HK-2 (cell line): ENCODE measurements around the gene CIZ1.
"Not testable (repeated sequence)": the region's sequence is repeated elsewhere in the genome, so short reads cannot be mapped to it uniquely, and the experiment has no call there.

Experiments used
- DNase-seq: peaks from one replicate; pipeline ENCODE4 v3.0.0-alpha.2; 2018; ENCODE audit not compliant: unreplicated experiment

Gene CIZ1

DNA sequence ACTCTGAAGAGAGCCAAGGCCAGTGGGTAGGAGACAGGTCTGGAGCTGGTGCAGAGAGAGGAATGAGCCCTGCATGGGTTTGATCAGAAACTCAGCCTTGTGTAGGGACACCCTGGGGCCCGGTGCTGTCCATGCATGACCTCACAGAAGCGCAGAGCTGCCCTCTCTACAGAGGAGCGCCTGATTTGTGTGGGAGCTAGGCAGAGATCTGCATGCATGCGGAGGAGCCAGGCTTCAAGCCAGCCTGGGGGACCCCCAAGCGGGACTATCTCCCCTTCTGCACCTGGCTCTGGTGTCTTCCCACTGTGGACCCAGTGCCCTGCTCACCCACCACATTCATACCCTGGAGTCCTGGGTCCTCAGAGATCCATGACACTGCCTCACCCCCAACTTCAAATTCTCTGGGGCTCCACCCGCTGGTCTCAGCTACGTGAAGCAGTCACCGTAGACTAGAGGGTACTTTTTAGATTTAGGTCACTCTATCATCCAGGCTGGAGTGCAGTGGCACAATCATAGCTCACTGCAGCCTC lies 44.7 kb downstream of the CIZ1 start:
- no peak for DNase-seq

DNA sequence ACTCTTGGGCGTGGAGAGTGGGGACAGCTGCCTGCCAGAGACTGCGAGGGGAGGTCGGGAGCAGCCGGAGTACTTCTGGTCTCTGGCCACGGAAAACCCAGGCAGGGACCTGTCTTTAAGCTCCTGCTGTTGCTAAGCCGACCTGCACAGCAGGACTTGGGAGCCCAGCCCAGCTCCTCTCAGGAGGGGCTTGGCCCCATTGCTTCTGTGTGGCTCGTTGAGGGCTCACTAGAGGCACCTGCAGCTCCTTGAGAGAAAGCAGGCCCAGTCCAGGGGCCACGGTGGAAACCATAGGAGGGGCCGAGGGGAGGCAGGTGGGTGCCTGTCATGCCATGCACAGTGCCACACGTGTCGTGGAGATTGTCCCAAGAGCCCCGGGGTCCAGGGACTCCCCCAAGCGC lies 45.4 kb downstream of the CIZ1 start:
- no peak for DNase-seq

DNA sequence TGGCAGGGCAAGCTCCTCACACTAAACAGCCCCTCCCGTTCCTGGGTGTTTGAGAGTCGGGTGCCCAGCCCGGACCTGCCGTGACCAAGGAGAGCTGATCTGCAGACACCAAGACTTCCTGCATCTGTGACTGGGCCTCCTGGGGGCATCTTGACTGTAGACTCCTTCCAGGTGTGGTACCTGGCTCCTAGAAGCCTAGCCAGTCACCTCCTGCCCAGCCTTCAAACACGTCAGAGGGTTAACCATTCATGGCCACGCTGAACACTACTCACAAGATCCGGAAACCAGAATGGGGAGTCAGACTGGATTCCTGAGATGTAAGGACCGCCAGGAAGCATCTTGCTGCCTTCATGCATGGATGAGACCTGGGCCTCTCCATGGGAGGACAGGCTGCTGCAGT lies 45.8 kb downstream of the CIZ1 start:
- no peak for DNase-seq

DNA sequence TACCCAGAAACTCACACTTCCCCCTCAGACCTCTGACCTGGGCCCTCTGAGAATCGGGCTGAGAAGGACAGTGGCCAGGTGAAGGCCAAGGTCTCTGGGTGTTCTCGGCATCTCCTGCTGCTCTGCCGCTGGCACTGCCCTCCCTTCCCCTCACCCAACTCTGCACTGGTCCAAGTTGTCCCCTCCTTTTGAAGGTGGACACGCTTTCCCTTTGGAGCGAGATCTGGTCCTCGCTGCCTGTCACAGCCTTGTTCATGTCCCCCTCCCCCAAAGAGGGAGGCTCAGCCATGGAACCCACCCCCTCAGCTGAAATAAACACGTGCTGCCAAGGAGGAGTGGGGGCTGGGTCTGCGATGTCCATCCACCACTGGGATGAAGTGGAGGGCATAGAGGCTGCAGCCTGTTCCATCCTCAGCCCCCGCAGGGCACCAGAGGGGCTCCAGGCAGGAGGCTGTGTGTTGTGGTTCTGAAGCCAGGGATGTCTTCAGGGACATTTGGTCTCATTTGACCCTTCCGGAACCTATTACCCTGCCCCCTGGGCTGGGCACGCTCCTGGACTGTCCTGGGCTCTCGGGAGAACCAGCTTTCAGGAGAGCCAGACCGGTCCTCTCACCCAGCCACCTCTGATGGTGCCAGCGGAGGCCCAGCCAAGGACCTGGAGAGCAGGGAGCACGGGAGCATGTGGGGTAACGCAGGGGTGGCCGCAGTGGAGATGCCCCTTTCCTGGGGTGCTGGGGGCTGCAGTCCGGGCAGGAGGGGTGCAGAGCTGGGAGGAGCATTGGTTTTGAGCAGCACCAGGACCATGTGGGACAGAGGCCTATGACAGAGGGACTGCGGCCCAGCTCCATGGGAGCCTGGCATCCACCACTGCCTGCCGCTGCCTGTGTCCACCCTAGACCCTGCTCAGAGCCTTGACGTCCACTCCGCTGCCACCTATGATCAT lies 46.9 kb downstream of the CIZ1 start:
- DNase-seq = no peak

DNA sequence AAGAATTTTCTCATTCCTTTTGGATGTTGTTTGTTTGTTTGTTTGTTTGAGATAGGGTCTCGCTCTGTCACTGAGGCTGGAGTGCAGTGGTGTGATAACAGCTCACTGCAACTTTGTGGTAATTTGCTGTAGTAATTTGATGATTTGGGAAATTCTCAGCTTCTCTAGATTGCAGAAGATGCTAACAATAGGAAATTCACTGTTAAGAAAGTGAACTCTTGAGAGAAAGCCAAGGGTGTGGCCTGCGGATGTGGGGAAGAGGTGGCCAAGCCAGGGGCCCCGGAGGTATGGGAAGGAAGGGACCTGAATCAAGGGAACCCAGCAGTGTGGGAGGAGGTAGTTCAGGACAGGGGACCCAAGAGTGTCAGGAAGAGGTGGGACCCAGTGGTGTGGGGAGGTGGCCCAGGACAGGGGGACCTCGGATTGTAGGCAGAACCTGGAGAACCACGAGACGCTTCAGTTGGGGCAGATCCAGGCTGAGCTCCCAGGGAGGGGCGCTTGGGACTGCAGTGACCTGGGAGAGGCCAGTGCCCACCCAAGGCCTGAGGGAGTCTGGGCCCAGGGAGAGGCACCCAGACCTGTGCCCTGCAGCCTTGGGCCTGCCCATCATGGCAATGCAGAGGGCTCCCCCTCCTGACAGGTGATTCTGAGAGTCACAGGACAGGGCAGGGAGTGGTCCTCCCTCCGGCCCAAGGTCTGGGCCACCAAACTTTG lies 47.7 kb downstream of the CIZ1 start:
- DNase-seq = no peak

DNA sequence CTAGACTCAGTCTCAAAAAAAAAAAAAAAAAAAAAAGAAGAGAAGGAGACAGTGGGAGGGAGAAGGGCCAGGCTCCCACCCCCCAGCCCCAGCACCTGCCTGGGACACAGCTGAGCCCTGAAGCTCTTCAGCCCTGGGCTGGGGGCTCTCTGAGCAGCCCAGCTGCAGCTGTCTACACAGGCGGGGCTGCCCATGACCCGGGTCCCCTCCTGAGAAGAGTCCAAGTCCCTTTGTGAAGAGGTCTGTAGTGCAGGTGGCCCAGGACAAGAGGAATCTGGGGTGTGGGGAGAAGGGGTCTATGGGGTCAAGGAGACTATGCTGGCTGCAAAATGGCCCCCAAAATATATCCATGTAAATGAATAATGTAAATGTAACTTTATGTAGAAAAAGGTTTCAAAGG lies 48.8 kb downstream of the CIZ1 start:
- DNase-seq = no peak

DNA sequence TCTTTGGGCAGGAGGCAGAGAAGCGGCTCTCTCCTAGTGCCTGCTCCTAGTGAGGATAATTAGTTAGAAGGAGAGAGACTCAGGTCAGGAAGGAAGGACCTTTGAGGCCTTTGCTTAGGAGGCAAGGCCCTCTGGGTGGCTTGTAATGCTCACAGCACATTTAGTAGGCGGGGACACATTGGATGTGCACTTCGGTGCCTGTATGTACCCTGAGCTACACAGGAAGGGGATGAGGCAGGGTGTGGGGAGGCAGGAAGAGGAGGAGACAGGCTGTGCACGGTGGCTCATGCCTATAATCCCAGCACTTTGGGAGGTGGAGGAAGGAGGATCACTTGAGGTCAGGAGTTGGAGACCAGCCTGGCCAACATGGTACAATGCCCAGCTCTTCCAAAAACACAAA lies 49.3 kb downstream of the CIZ1 start:
- DNase-seq = no peak

DNA sequence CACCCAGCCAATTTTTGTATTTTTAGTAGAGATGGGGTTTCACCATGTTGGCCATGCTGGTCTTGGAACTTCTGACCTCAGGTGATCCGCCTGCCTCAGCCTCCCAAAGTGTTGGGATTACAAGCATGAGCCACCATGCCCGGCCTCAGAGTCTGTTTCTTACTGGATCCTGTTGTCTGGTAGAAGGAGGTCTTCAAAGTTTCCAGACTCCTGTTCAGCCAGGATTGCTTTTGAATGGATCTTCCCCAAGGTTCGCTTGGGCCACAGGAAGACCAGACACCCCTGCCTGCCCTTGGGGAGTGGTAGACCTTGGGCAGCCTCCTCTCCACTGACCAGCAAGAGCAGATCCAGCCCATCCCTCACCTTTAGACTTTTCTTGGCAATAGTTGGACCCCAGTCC lies 49.8 kb downstream of the CIZ1 start:
- DNase-seq = no peak

DNA sequence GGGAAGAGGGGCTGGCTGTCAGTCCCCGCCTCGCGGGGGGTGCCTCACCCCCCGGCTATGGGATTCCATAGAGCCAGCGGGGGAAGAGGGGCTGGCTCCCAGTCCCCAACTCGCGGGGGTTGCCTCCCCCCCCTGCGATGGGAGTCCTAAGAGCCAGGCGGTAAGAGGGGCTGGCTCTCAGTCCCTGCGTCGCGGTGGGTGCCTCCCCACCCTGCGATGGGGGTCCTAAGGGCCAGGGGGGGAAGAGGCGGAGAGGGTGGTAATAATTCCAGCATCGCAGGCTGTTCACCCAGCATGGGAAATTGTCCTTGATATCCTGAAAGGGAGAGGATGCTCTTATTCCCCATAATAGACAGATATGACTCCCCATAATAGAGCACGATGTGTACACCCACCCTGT lies 51.8 kb downstream of the CIZ1 start:
- DNase-seq = no peak

DNA sequence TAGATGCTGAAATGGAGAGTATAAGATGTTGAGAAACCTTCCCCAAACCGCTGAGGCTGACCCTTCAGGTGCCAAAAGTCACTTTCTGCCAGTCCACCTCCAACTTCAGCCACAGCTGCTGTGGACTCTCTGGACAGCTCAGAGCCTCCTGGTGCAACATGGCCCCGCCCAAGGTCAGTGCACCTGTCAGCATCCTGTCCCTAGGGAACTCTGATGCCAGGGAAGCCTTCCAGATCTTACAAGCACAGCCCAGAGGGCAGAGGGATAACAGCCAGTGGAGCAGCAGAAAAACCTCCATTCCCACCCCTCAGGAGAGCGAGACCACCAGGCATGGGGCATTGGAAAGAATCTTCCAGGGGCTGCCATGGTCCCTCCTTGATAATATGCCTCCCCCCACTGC lies 53.4 kb downstream of the CIZ1 start:
- DNase-seq = no peak

DNA sequence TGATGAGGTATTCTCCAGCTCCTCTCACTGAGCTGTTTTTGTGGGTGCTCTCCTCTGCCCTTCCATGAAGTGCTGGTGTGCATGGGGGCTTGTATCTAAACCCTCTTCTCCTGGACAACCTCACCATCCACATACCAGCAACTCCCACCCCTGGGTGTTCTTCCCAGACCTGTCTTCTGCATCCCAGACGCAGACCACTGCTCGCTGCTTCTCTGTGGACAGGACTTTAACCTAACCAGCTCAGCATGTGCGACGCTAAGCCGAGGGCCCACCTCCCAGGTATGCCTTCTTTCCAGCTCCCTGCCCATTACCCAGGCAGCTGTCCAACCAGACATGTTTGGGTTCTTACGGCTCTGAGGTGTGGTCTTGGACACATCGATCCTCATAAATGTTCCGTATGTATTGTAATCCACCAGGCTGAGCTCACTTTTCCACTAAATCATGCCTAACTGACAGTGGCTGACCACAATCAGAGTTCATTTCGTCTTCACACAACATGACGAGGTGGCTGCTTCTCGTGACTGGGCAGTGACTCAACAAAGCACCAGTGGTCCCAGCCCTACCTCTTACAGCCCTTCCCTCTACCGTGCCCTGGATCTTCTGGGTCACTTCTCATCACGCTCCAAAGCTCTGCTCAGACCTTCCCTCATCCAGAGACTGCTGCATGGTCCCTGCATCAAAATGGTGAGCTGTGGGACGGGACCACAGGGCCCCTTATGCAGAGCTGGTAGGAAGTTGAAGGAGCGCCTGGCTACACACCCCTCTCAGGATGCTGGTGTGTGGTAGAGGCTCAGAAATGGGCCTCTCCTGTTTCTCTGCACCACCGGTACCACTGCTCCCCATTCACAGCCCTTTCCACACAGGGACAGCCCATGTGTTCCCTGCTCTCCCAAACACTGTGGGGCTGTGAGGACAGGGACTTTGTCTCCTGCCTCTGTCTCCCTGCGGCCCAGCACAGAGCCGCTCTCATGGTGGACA lies 54.3 kb downstream of the CIZ1 start:
- peak; percentile 72 for DNase-seq

DNA sequence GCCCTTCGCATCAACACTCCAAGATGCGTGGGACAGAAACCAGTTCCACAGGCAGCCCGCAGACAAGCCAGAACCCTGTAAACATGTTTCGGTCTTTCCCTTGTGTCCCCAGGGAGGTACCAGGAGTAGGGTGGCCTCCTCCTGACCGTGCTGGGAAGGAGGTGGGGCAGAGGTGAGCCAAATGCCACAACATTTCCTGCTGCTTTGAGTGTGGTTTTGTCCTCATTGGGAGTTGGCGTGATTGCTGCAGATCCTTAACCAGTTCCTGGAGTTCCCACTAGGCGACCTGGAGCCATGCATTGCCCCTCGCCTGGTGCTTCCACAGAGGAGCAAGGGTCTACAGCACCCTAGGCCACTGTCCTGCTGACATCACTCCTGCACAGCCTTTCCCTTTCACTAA lies 55.8 kb downstream of the CIZ1 start:
- DNase-seq = not testable (repeated sequence)

DNA sequence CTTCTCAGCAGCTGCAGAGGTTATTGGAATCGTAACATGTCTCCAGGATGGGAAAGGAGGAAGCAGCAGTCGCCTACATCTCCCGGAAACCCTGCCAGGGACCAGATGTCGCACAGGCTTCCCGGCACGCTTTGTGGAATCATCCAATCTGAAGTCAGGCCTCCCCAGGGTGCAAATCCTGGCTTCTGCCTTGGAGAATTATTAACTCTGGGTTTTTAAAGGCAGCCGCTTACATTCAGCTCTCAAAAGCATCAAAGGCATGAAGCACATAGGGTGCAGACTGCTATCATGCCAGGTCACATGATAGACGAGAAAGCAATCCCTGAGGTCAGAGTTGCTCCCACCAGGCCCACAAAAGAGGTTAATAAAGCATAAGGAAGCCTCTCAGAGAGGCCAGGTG lies 59.2 kb downstream of the CIZ1 start:
- not testable (repeated sequence) for DNase-seq

DNA sequence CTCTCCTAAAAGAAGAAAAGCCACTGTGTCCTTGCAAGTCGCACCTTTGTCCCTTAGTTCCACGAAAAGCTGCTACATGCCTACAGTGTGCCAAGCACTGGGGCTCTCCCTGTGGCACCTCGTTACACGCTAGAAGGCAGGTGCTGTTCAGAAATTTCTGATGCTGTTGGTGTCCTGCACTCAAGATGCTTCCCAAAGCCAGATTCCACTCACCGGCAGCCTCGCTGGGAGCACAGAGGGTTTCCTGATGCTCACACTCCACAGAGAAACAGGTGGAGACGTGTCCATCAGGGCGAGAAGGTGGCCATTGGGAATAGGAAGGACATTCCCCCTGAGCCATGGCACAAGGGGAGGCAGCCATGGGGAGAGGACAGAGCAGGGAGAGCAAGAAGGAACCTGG lies 60.0 kb downstream of the CIZ1 start:
- DNase-seq = not testable (repeated sequence)

DNA sequence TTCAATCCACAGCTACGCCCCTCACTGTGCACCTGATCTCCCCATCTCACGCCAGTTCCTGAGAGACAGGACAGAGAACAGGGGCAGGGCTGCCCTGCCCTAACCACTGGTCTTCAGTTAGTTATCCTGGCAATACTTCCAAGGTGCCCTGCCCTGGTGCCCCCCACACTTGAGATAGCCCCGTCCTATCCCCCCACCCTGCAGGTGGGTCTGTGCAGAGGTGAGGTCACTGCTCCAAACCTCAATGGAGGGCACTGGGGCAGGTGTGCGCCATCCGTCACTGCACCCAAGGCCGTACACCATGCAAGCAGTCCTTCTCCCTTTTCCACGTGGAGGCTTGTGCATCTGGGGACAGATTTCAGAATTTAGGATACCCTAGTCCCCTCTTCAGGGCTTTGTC lies 60.7 kb downstream of the CIZ1 start:
- DNase-seq = not testable (repeated sequence)

DNA sequence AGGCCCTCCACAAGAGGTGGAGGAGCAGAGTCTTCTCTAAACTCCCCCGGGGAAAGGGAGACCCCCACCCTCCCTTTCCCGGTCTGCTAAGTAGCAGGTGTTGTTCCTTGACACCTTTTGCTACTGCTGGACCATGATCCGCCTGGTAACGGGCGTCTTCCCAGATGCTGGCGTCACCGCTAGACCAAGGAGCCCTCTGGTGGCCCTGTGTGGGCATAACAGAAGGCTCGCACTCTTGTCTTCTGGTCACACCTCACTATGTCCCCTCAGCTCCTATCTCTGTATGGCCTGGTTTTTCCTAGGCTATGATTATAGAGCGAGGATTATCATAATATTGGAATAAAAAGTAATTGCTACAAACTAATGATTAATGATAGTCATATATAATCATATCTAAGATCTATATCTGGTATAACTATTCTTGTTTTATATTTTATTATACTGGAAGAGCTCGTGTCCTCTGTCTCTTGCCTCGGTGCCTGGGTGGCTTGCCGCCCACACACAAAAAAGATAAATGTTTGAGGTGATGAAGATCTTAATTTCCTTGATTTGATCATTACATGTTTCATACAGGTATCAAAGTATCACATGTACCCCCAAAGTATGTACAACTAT lies 61.3 kb downstream of the CIZ1 start:
- DNase-seq = not testable (repeated sequence)

DNA sequence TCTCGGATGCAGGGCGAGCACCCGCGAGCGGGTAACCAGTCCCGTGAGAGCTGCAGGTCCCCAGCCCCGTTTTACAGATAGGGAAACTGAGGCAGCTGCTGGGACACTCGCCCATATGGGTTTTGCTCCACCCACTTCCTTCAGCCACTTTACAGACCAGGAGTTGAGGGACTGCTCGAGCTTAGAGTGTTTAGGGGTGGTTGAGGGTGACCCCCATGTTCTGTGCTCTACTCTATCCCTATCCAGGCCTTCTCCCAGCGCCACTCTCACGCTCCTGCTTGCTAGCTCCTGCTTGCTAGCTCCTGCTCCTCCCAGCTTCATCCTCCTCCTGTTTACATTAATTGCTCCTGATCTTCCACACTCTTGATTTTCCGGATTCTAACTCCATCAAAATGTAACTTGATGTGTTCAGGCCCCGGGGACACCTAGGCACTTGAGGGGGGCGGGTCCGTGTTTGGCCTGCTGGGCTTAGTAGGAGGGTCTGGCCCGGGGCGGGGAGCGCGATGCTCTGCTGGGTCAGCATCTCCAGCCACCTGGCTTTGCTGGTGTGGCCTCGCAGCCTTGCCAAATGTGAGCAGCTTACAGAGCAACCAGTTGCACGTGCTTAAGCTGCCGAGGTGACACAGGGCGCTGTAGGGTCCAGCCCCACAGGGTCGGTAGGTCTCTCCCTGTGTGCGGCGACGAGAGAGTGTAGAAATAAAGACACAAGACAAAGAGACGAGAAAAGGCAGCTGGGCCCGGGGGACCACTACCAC lies 62.4 kb downstream of the CIZ1 start:
- DNase-seq = no peak

DNA sequence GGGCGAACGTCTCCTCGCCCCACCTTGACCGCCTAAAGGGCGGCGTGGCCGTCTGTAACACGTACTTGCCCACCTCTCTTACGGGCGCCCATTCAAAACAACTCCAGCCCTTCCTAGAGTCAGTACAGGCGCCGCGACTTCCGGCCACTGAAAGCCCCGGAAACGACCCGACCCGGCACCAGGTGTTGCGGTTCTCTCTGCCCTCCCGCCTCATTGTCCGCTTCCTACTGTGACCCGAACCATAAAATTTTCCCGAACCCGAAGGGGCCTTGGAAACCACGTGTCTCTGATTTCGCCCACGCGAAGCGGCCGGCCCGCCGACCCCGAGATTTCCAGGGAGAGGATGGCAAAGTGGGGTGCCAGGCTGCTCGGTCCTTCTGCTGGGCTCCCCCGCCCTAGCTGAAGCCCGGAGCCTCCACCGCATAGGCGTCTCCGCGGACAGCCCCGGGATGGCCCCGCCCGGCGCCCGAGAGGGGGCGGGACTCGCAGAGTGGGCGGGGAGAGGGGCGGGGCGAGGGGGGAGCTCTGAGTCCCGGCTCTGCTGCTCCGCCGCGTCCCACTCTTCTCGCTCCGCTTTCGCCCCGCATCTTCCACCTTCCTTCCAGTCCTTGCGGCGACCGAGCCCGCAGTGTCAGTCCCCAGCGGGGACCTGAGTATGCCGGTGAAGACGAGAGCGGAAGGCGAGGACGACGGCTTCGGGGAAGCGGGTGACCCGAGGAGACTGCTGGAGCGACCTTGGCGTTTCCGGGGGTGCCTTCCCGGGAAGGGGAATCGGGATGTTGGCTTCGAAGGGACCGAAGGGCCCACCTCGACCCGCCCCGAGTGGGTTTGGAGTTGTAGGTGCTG lies 63.2 kb downstream of the CIZ1 start:
- peak; percentile 88 for DNase-seq

DNA sequence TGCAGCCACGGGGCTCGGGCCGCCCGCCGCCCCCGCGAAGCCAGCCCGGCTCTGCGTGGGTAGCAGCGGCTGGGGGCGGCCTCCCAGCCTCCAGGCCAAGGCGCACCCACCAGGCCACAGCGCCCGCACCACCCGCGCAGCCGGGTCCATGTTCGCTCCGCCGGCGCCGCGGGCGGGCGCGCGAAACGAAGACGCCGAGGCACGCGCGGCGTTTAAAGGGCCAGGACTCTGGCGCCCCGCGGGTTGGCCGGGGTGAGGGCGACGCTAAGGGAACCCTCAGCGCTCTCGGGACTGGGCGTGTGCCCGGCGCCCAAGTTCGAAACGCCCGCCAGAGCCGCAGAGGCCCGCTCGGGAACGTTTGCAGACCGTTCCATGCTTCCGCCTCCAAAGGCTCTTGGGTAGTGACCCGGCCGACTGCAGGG lies 63.8 kb downstream of the CIZ1 start, which contains the start of gene PTGES2:
PTGES2 (minus strand) TSS at position 162 of the 422 bp plus-strand sequence; CDS start at position 150, 12 bp downstream.
- peak; percentile 74 for DNase-seq
